Loucy (cell line): ENCODE results near the gene SDK2.

Experiments
- CTCF ChIP-seq: fragments of 200-600 bp; sonication (generic); conservative IDR thresholded peaks from 2 replicates; pipeline ENCODE4 v1.5.1; 2014; ENCODE audit warnings: mild to moderate bottlenecking, antibody characterized with exemption, low read length
- EZH2phosphoT487 ChIP-seq: fragments of 200-600 bp; IDR thresholded peaks from 2 replicates; pipeline ENCODE4 v1.6.1; 2018; ENCODE audit warnings: antibody characterized with exemption, mild to moderate bottlenecking, moderate library complexity, borderline replicate concordance

- no peak for TF ChIP-seq CTCF
- no peak for TF ChIP-seq EZH2phosphoT487
Measured at GRCh38 chr17:73638556-73638955, 5.7 kb downstream of the SDK2 start.
